Adrenal gland (tissue), 12 donors: Measurements from ENCODE around the gene TMED10. TPM values are rescaled to one million over a fixed set of nuclear protein-coding genes. Genes with fewer than 3 reads are reported as not detected.

ENCODE experiments used
- DNase-seq, 7 donors: peaks; one replicate each; pipeline ENCODE4 v3.0.0-alpha.2; 2019 to 2020
- H3K27ac ChIP-seq, 5 donors: fragments of 200-600 bp; sonication (generic) in 4 of 5; 1 replicate in 3 of 5; 2 replicates in 2 of 5; pipeline versions ENCODE4 v1.5.1 to v1.8.0; 2016 to 2020; ENCODE audit warnings: mild to moderate bottlenecking in 1 of 5
- H3K27me3 ChIP-seq: fragments of 200-600 bp; 2 replicates; pipeline ENCODE4 v1.8.0; 2021
- H3K36me3 ChIP-seq, 2 donors: fragments of 200-600 bp; replicated peaks in 1 of 2; 1 replicate in 1 of 2; 2 replicates in 1 of 2; pipeline versions ENCODE4 v1.5.1 to v1.8.0; 2018 to 2022
- H3K4me1 ChIP-seq, 2 donors: fragments of 200-600 bp; replicated peaks in 1 of 2; 1 replicate in 1 of 2; 2 replicates in 1 of 2; pipeline versions ENCODE4 v1.5.1 to v1.8.0; 2018 to 2021
- H3K4me3 ChIP-seq, 4 donors: fragments of 200-600 bp; sonication (generic) in 3 of 4; one replicate each; pipeline ENCODE4 v1.5.1; 2016 to 2018
- H3K9me3 ChIP-seq, 3 donors: fragments of 200-600 bp; sonication (generic) in 1 of 3; replicated peaks in 1 of 3; 1 replicate in 2 of 3; 2 replicates in 1 of 3; pipeline versions ENCODE4 v1.5.1 to v1.8.0; 2016 to 2021
- POLR2A ChIP-seq, 2 donors: fragments of 450-650 bp; IDR thresholded peaks; one replicate each; pipeline ENCODE4 v1.6.1; 2017; ENCODE audit warnings: antibody characterized with exemption in 2 of 2, mild to moderate bottlenecking in 2 of 2, moderate library complexity in 1 of 2
- WGBS, 4 donors: extraction: QIAGEN DNeasy Blood & Tissue Kit in 2 of 4; methylation state at CpG; one replicate each; pipeline versions ENCODE4 v1.1.5 to v1.1.7; 2013 to 2017; 5-methylcytosine and 5-hydroxymethylcytosine counted together
- intact Hi-C, 2 donors: fragments of 100-400 bp; cut with DNase I; formaldehyde crosslinking; loops; one replicate each; pipeline versions ENCODE4 v1.14.1 to v1.15.0; 2022 to 2023
- polyA plus RNA-seq, 3 donors: library from polyadenylated mRNA; stranded (reverse); fragments of 200-250 nt in 2 of 3; fragments of 350-450 nt in 1 of 3; fragmentation: Illumina TruSeq in 1 of 3; extraction: RNeasy Lipid Tissue Mini Kit (QIAGEN cat#74804) in 1 of 3; gene quantifications; one replicate each; pipeline ENCODE4 v1.2.3, GENCODE V29; 2013 to 2014
- total RNA-seq, 9 donors: library from RNA; depleted of rRNA in 4 of 9; stranded (reverse); fragments of >200 nt in 4 of 9; fragments of 120-200 nt in 1 of 9; fragmentation: NEBNext Ultra II Directional in 1 of 9; extraction: Animal tissue kit (Norgen Biotek cat#: 25700) in 1 of 9; gene quantifications; one replicate each; pipeline versions ENCODE4 v1.1.0 to v1.2.4, GENCODE V29; 2013 to 2023
- TF ChIP-seq, protein P1 (sequence below), 6 experiments: fragments of 450-650 bp in 4 of 6; fragments of 200-600 bp in 2 of 6; sonication (generic) in 1 of 6; IDR thresholded peaks; 1 replicate in 5 of 6; 2 replicates in 1 of 6; pipeline versions ENCODE4 v1.5.1 to v1.8.0; 2016 to 2021; ENCODE audit warnings: antibody characterized with exemption in 6 of 6, mild to moderate bottlenecking in 2 of 6, moderate library complexity in 1 of 6
- donor health status: healthy with polysubstance abuse.
- donor health status: Bipolar disorder and iron deficiency.
- donor health status: DM: yes; HTN: yes; CAD: no.
- donor health status: DM: no; HTN: no; CAD: no.
- donor health status: DM: no; HTN: no; CAD: no.
- donor health status: DM: yes; HTN: yes; CAD: no.

TMED10 gene
- total and polyA plus RNA-seq, 12 donors: 33.7 to 532 (median 319) TPM

DNA sequence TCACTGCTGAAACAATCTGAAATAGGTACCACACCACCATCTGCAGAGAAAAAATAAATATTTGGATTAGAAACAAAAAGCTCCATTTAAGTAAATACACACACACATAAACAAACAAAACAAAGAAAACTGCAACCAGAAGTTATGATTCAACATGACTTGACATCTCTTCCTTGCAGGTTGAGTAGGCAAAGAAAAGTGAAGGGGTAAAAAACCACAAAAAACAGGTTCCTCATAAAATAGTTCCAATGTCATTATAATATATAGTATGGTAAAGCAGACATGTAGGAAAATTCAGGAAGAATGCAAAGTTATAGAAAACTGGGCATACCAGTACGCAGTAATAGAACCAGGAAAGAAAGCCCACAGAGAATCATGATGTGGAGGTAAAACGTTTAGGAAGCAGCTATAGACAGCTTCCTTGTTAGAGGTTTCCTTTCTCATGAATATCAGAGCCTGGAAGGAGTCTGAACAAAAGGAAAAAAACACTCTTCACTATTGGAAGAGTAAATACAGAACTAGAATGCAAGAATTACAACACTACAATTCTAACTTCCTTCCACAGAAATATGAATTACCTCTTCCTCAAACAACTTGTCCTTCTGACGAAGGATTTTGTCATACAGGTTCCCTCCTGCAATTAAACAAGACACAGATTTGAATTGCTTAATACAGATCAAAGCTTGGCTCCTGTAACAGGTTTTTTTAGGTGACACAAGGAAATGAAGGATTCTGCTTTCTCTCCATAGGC, 55.7 kb downstream of the TMED10 start:
- DNase-seq: no peak
- Histone ChIP-seq H3K27ac (no peak overlapping the region), H3K27me3 (no peaks in the 10 kb centered on the region), H3K9me3 (no peaks in the 10 kb centered on the region), H3K4me3 (no peak overlapping the region), H3K4me1 (peaks cover 1 to 24% of the 10 kb centered on the region in 2 donors), H3K36me3 (peaks cover 0 to 60% of the 10 kb centered on the region in 2 donors)
- intact Hi-C loops: no loop called here
- TF ChIP-seq, protein P1, sequence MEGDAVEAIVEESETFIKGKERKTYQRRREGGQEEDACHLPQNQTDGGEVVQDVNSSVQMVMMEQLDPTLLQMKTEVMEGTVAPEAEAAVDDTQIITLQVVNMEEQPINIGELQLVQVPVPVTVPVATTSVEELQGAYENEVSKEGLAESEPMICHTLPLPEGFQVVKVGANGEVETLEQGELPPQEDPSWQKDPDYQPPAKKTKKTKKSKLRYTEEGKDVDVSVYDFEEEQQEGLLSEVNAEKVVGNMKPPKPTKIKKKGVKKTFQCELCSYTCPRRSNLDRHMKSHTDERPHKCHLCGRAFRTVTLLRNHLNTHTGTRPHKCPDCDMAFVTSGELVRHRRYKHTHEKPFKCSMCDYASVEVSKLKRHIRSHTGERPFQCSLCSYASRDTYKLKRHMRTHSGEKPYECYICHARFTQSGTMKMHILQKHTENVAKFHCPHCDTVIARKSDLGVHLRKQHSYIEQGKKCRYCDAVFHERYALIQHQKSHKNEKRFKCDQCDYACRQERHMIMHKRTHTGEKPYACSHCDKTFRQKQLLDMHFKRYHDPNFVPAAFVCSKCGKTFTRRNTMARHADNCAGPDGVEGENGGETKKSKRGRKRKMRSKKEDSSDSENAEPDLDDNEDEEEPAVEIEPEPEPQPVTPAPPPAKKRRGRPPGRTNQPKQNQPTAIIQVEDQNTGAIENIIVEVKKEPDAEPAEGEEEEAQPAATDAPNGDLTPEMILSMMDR (IDR thresholded peaks at IDR 0.05): no peak
- no peak for TF ChIP-seq POLR2A (IDR thresholded peaks at IDR 0.05)
- 60 to 76% (median 64%) methylated on average over 3 of the region's 3 CpGs for WGBS, 4 donors

DNA sequence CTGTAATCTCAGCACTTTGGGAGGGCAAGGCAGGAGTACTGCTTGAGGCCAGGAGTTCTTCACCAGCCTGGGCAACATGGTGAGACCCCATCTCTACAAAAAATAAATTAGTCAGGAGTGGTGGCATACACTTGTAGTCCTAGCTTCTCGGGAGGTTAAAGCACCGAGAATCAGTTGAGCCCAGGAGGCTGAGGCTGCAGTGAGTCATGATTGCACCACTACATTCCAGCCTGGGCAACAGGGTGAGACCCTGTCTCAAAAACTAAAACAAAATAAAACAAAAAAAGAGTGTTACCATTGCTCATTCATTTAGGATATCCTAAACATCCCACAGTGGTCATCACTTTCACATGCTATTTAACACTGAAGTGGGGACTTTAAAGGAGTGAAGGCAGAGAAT, 57.4 kb downstream of the TMED10 start:
- H3K27ac ChIP-seq: no peak overlapping the region
- intact Hi-C loops: no loop called here
- no peak overlapping the region for H3K4me3 ChIP-seq
- H3K36me3 ChIP-seq: peaks cover 0 to 74% of the 10 kb centered on the region in 2 donors
- TF ChIP-seq POLR2A (IDR thresholded peaks at IDR 0.05): no peak
- TF ChIP-seq, protein P1 (IDR thresholded peaks at IDR 0.05): no peak
- WGBS, 4 donors: 79 to 95% (median 87%) methylated on average over 2 of the region's 2 CpGs
- H3K27me3 ChIP-seq: no peaks in the 10 kb centered on the region
- no peak for DNase-seq
- H3K4me1 ChIP-seq: peaks cover 0 to 7% of the 10 kb centered on the region in 2 donors
- no peaks in the 10 kb centered on the region for H3K9me3 ChIP-seq

DNA sequence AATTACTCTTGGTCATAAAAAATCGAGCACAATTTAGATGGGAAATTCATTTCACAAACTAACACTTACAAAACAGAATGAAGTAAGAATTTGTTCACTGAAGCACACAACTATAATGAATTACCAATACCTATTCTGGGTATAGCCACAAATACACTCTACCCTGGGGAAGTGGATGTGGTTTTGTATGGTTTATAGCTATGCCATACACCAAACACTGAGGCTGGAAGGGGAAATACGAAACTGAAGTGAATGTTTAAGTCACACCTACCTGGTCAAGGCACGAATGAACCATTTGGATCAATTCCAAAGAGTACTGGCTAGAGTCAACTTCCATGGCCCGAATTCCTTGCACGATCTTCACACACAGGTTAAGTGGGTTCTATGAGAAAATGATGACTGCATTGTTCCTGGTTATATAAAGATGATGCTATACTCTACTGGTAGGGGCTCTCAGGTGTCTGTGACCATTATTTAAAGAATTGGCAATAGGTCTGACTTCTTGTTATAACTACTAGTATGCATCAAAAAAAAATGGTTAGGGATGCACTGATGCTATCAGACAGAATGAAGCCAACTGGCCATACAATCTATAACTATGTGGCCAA, 62.4 kb downstream of the TMED10 start:
- intact Hi-C loops: no loop called here
- Histone ChIP-seq H3K4me3 (no peak overlapping the region), H3K4me1 (no peaks in the 10 kb centered on the region), H3K9me3 (no peaks in the 10 kb centered on the region), H3K27me3 (no peaks in the 10 kb centered on the region), H3K27ac (no peak overlapping the region), H3K36me3 (peaks cover 0 to 97% of the 10 kb centered on the region in 2 donors)
- WGBS, 4 donors: 75 to 80% (median 79%) methylated on average over 5 of the region's 5 CpGs
- DNase-seq: no peak
- TF ChIP-seq, protein P1 (IDR thresholded peaks at IDR 0.05): no peak
- no peak for TF ChIP-seq POLR2A (IDR thresholded peaks at IDR 0.05)

DNA sequence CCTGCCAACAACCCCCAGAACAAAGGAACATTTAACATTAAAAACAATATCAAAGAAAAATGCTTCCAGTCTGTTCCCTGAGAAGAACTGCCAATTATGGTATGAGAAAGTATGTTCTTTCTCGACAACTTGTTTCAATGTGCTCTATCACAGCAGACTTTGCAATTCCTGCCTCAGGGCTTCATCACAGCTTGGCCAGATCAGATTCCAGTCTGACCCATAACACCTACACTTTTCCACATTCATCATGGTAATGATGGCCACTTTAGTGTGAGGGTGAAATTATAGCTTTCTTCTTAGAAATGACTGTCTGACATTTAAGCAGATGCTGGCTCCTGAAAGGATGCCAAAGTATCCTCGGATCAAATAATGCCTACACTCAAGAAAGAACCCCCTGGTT, 66.5 kb downstream of the TMED10 start:
- intact Hi-C loops: no loop called here
- Histone ChIP-seq H3K4me1 (no peaks in the 10 kb centered on the region), H3K9me3 (no peaks in the 10 kb centered on the region), H3K36me3 (peaks cover 0 to 96% of the 10 kb centered on the region in 2 donors), H3K4me3 (no peak overlapping the region), H3K27ac (no peak overlapping the region), H3K27me3 (no peaks in the 10 kb centered on the region)
- WGBS, 4 donors: 58 to 90% (median 85%) methylated on average over 2 of the region's 2 CpGs
- TF ChIP-seq, protein P1 (IDR thresholded peaks at IDR 0.05): no peak
- TF ChIP-seq POLR2A (IDR thresholded peaks at IDR 0.05): no peak
- DNase-seq: no peak
